A549 (cell line): ENCODE measurements around the gene MBP. TPM values are rescaled to one million over a fixed set of nuclear protein-coding genes. Genes with fewer than 3 reads are reported as not detected.

Source experiments
- ATAC-seq, 2 experiments: fragments of 200-7000 bp in 1 of 2; fragments of >200 bp in 1 of 2; cut with Nextera tagmentation in 1 of 2; cut with Tn5 transposase in 1 of 2; 3 replicates each; pipeline versions ENCODE4 v1.8.0 to v1.9.1; 2018 to 2020; ENCODE audit warnings: mild to moderate bottlenecking in 1 of 2, moderate library complexity in 1 of 2
- CTCF ChIA-PET: fragments of 300-600 bp; sonication (Branson Sonifier 250); formaldehyde crosslinking; extraction: SDS; loops from one replicate; lab custom pipeline; 2021; ENCODE audit warnings: antibody characterized with exemption, inconsistent platforms; lab: Yijun Ruan, JAX
- POLR2A ChIA-PET: fragments of 350-600 bp; formaldehyde crosslinking; extraction: SDS; loops from one replicate; lab custom pipeline; 2021; ENCODE audit warnings: antibody characterized with exemption, inconsistent platforms; lab: Yijun Ruan, JAX
- DNase-seq, 2 experiments: peaks; one replicate each; pipeline versions ENCODE4 v3.0.0 to v3.0.0-alpha.2; 2011 to 2016; ENCODE audit warnings: low read depth in 1 of 2, low spot score in 1 of 2
- FAIRE-seq: peaks from 2 replicates; lab custom pipeline; 2011; peaks lifted over from hg19 to GRCh38; lab: Jason Lieb, UNC
- H3K27ac ChIP-seq, 2 experiments: fragments of >200 bp; sonication (Bioruptor Twin); formaldehyde crosslinking; 3 replicates each; pipeline ENCODE4 v1.5.1; 2016 to 2017
- H3K4me1 ChIP-seq: fragments of >200 bp; sonication (Bioruptor Twin); formaldehyde crosslinking; 3 replicates; pipeline ENCODE4 v1.6.1; 2016
- H3K4me2 ChIP-seq: fragments of >200 bp; sonication (Bioruptor Twin); formaldehyde crosslinking; 3 replicates; pipeline ENCODE4 v1.6.1; 2016
- H3K4me3 ChIP-seq: fragments of >200 bp; sonication (Bioruptor Twin); formaldehyde crosslinking; 3 replicates; pipeline ENCODE4 v1.5.1; 2016
- H3K9me3 ChIP-seq: fragments of >200 bp; sonication (Bioruptor Twin); formaldehyde crosslinking; 3 replicates; pipeline ENCODE4 v1.6.1; 2016
- CHD2 ChIP-seq: fragments of 150-350 bp; IDR thresholded peaks from 2 replicates; pipeline ENCODE4 v1.6.1; 2014; ENCODE audit warnings: low read length; ENCODE audit not compliant: partially characterized antibody
- CHD4 ChIP-seq: fragments of 200-600 bp; sonication (generic); IDR thresholded peaks from 2 replicates; pipeline ENCODE4 v1.6.1; 2016; ENCODE audit warnings: antibody characterized with exemption, mild to moderate bottlenecking, borderline replicate concordance
- EHF ChIP-seq: fragments of 250-450 bp; sonication (Bioruptor Pico); IDR thresholded peaks from 2 replicates; pipeline ENCODE4 v1.5.0; 2020; ENCODE audit warnings: mild to moderate bottlenecking
- EP300 ChIP-seq, 2 experiments: fragments of >200 bp; sonication (Bioruptor Twin); formaldehyde crosslinking; IDR thresholded peaks; 2 replicates in 1 of 2; 3 replicates in 1 of 2; pipeline ENCODE4 v1.6.1; 2016 to 2017
- HEYL ChIP-seq: fragments of 250-450 bp; sonication (Bioruptor Pico); IDR thresholded peaks from 2 replicates; pipeline ENCODE4 v1.8.0; 2021; ENCODE audit warnings: mild to moderate bottlenecking, moderate library complexity
- MAZ ChIP-seq: fragments of 150-350 bp; IDR thresholded peaks from 2 replicates; pipeline ENCODE4 v1.6.1; 2014; ENCODE audit warnings: antibody characterized with exemption, low read depth, low read length, borderline replicate concordance
- NFE2L2 ChIP-seq: fragments of 150-350 bp; conservative IDR thresholded peaks from 2 replicates; pipeline ENCODE4 v1.6.1; 2014; ENCODE audit warnings: low read length
- NPAS2 ChIP-seq: fragments of 250-450 bp; sonication (Bioruptor Pico); IDR thresholded peaks from 2 replicates; pipeline ENCODE4 v1.8.0; 2022; ENCODE audit warnings: mild to moderate bottlenecking, moderate library complexity, borderline replicate concordance
- POLR2AphosphoS2 ChIP-seq: conservative IDR thresholded peaks from 2 replicates; pipeline ENCODE4 v1.6.1; 2012; ENCODE audit warnings: low read length, improper control_type of control experiment, inconsistent platforms
- RNF2 ChIP-seq: fragments of 200-600 bp; sonication (generic); IDR thresholded peaks from 2 replicates; pipeline ENCODE4 v1.6.1; 2016; ENCODE audit warnings: low read depth, mild to moderate bottlenecking, antibody characterized with exemption, moderate library complexity, borderline replicate concordance
- ZNF302 ChIP-seq: fragments of 250-450 bp; sonication (Bioruptor Pico); IDR thresholded peaks from 2 replicates; pipeline ENCODE4 v1.9.0; 2021; ENCODE audit warnings: inconsistent platforms, mild to moderate bottlenecking, moderate library complexity
- ZSCAN20 ChIP-seq: fragments of 250-450 bp; sonication (Bioruptor Pico); IDR thresholded peaks from 2 replicates; pipeline ENCODE4 v1.8.0; 2022; ENCODE audit warnings: mild to moderate bottlenecking, moderate library complexity
- WGBS: methylation state at CpG from one replicate; pipeline ENCODE4 v1.1.6; 2017; ENCODE audit errors: missing lambda C conversion rate; 5-methylcytosine and 5-hydroxymethylcytosine counted together
- polyA plus RNA-seq, 4 experiments: library from polyadenylated mRNA; depleted of rRNA in 3 of 4; stranded (reverse); fragments of >200 nt; fragmentation: RNase III in 1 of 4; extraction: RNeasy Plus Mini Kit Qiagen cat#74134 plus additional on column Dnase treatment in 1 of 4; gene quantifications; 2 replicates in 3 of 4; 3 replicates in 1 of 4; pipeline ENCODE4 v1.2.3, GENCODE V29; 2011 to 2017
- TF ChIP-seq, protein P1 (sequence below): IDR thresholded peaks from 2 replicates; pipeline ENCODE4 v1.6.1; 2012
- TF ChIP-seq, protein P2 (sequence below): IDR thresholded peaks from 2 replicates; pipeline ENCODE4 v1.6.1; 2012; ENCODE audit warnings: low read depth, borderline replicate concordance
- TF ChIP-seq, protein P3 (sequence below): fragments of 250-450 bp; sonication (Bioruptor Pico); IDR thresholded peaks from 2 replicates; pipeline ENCODE4 v1.5.0; 2020; ENCODE audit warnings: low read depth, mild to moderate bottlenecking, moderate library complexity
- TF ChIP-seq, protein P4 (sequence below): fragments of 150-350 bp; IDR thresholded peaks from 2 replicates; pipeline ENCODE4 v1.6.1; 2014; ENCODE audit warnings: low read depth, mild to moderate bottlenecking, low read length
- TF ChIP-seq, protein P5 (sequence below): fragments of >200 bp; sonication (Bioruptor Twin); formaldehyde crosslinking; IDR thresholded peaks from 3 replicates; pipeline ENCODE4 v1.5.1; 2016
- TF ChIP-seq, protein P6 (sequence below): fragments of 200-600 bp; sonication (generic); IDR thresholded peaks from 2 replicates; pipeline ENCODE4 v1.6.1; 2016; ENCODE audit warnings: antibody characterized with exemption, mild to moderate bottlenecking, moderate library complexity

Gene MBP
- polyA plus RNA-seq, 2 of the 4 experiments (the other 2 are of a cell fraction) = 8.6 to 33.1 TPM

DNA sequence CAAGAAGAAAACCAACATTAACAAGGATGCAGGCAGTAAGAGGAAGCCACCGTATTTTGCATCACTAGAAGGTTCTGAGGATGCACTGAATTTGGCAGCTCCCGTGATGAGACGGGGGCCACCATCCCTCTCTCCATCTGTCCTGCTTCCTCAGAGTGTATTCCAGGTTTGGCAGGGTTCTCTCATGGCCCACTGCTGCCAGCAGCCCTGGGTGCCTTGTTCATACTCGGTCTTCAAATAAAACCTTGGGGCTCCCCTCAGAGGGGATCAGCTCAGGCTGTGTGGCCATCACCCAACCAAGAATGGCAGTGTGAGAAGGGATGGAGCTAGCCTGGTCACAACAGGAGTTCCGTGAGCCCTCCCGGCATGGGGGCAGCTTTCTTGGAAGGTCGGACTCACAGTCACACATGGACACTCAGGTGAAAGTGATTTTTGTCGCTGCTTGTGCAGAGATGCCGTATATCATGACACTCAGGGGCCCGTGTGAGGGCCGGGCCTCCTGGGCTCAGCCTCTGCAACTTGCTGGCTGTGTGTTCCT, 12.8 kb upstream of the MBP start:
- ChIA-PET POLR2A (no interaction called here), CTCF (no interaction called here)
- TF ChIP-seq ZNF302 (CRISPR knock-in tag) (no peak), EHF (CRISPR knock-in tag) (no peak), NPAS2 (CRISPR knock-in tag) (no peak), MAZ (no peak), ZSCAN20 (CRISPR knock-in tag) (no peak), CHD4 (no peak), POLR2AphosphoS2 (no peak), NFE2L2 (no peak), HEYL (no peak), CHD2 (no peak), RNF2 (no peak), EP300 (IDR thresholded peaks at IDR 0.05) (no peak)
- TF ChIP-seq, protein P1, sequence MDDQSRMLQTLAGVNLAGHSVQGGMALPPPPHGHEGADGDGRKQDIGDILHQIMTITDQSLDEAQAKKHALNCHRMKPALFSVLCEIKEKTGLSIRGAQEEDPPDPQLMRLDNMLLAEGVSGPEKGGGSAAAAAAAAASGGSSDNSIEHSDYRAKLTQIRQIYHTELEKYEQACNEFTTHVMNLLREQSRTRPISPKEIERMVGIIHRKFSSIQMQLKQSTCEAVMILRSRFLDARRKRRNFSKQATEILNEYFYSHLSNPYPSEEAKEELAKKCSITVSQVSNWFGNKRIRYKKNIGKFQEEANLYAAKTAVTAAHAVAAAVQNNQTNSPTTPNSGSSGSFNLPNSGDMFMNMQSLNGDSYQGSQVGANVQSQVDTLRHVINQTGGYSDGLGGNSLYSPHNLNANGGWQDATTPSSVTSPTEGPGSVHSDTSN = no peak
- TF ChIP-seq, protein P2, sequence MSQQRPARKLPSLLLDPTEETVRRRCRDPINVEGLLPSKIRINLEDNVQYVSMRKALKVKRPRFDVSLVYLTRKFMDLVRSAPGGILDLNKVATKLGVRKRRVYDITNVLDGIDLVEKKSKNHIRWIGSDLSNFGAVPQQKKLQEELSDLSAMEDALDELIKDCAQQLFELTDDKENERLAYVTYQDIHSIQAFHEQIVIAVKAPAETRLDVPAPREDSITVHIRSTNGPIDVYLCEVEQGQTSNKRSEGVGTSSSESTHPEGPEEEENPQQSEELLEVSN = no peak
- TF ChIP-seq, protein P3, sequence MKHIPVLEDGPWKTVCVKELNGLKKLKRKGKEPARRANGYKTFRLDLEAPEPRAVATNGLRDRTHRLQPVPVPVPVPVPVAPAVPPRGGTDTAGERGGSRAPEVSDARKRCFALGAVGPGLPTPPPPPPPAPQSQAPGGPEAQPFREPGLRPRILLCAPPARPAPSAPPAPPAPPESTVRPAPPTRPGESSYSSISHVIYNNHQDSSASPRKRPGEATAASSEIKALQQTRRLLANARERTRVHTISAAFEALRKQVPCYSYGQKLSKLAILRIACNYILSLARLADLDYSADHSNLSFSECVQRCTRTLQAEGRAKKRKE (CRISPR knock-in tag) = no peak
- TF ChIP-seq, protein P4, sequence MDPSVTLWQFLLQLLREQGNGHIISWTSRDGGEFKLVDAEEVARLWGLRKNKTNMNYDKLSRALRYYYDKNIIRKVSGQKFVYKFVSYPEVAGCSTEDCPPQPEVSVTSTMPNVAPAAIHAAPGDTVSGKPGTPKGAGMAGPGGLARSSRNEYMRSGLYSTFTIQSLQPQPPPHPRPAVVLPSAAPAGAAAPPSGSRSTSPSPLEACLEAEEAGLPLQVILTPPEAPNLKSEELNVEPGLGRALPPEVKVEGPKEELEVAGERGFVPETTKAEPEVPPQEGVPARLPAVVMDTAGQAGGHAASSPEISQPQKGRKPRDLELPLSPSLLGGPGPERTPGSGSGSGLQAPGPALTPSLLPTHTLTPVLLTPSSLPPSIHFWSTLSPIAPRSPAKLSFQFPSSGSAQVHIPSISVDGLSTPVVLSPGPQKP = no peak
- TF ChIP-seq, protein P5, sequence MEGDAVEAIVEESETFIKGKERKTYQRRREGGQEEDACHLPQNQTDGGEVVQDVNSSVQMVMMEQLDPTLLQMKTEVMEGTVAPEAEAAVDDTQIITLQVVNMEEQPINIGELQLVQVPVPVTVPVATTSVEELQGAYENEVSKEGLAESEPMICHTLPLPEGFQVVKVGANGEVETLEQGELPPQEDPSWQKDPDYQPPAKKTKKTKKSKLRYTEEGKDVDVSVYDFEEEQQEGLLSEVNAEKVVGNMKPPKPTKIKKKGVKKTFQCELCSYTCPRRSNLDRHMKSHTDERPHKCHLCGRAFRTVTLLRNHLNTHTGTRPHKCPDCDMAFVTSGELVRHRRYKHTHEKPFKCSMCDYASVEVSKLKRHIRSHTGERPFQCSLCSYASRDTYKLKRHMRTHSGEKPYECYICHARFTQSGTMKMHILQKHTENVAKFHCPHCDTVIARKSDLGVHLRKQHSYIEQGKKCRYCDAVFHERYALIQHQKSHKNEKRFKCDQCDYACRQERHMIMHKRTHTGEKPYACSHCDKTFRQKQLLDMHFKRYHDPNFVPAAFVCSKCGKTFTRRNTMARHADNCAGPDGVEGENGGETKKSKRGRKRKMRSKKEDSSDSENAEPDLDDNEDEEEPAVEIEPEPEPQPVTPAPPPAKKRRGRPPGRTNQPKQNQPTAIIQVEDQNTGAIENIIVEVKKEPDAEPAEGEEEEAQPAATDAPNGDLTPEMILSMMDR = no peak
- TF ChIP-seq, protein P6, sequence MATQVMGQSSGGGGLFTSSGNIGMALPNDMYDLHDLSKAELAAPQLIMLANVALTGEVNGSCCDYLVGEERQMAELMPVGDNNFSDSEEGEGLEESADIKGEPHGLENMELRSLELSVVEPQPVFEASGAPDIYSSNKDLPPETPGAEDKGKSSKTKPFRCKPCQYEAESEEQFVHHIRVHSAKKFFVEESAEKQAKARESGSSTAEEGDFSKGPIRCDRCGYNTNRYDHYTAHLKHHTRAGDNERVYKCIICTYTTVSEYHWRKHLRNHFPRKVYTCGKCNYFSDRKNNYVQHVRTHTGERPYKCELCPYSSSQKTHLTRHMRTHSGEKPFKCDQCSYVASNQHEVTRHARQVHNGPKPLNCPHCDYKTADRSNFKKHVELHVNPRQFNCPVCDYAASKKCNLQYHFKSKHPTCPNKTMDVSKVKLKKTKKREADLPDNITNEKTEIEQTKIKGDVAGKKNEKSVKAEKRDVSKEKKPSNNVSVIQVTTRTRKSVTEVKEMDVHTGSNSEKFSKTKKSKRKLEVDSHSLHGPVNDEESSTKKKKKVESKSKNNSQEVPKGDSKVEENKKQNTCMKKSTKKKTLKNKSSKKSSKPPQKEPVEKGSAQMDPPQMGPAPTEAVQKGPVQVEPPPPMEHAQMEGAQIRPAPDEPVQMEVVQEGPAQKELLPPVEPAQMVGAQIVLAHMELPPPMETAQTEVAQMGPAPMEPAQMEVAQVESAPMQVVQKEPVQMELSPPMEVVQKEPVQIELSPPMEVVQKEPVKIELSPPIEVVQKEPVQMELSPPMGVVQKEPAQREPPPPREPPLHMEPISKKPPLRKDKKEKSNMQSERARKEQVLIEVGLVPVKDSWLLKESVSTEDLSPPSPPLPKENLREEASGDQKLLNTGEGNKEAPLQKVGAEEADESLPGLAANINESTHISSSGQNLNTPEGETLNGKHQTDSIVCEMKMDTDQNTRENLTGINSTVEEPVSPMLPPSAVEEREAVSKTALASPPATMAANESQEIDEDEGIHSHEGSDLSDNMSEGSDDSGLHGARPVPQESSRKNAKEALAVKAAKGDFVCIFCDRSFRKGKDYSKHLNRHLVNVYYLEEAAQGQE = no peak
- 56% methylated on average over 8 of the region's 11 CpGs for WGBS
- DNase-seq (no peak), FAIRE-seq (no peak), ATAC-seq (no peak)
- no peak overlapping the region for H3K4me3 ChIP-seq
- H3K4me1 ChIP-seq = no peaks in the 10 kb centered on the region
- peaks cover 7% of the 10 kb centered on the region; the same call in 1 of the 3 replicates for H3K9me3 ChIP-seq
- no peak overlapping the region for H3K27ac ChIP-seq
- no peak overlapping the region for H3K4me2 ChIP-seq
